ENCODE measurements around the gene PNMT. TPM values are rescaled to one million over a fixed set of nuclear protein-coding genes. Genes with fewer than 3 reads are reported as not detected.

PNMT gene
- total and polyA plus RNA-seq, 2 of the 8 experiments (the other 6 are each of a cell fraction or from before 2014, with no cell fraction given) = 5.6 to 10.9 TPM

GRCh38 chr17:39671651-39672521 is 3.6 kb downstream of the PNMT start (continued):
- TF ChIP-seq CHD7 (IDR thresholded peaks at IDR 0.05; ENCODE audit: insufficient replicate concordance, low read length) (no peak), BRCA1 (IDR thresholded peaks at IDR 0.05; ENCODE audit: low read depth, low read length) (no peak), CREB1 (IDR thresholded peaks at IDR 0.05) (0 out of 2 replicates have a peak, but pooled peaks have one; percentile 13), SRF (IDR thresholded peaks at IDR 0.05; ENCODE audit: low read depth, low read length) (no peak), RNF2 (IDR thresholded peaks at IDR 0.05; ENCODE audit: borderline replicate concordance, low read depth, low read length, missing control alignments, poor library complexity, severe bottlenecking) (no peak), SIN3A (conservative IDR thresholded peaks at IDR 0.05 in 1 of 2, IDR thresholded peaks at IDR 0.05 in 1 of 2; ENCODE audit: low read depth in 1 of 2, low read length in 2 of 2) (0 out of 4 replicates have a peak, but pooled peaks of 1 of the 2 experiments have one; percentile 21), EZH2 (IDR thresholded peaks at IDR 0.05; ENCODE audit: low read depth, low read length, severe bottlenecking) (no peak), POLR2A (IDR thresholded peaks at IDR 0.05; ENCODE audit: control extremely low read depth in 1 of 2, low read depth in 2 of 2, low read length in 2 of 2) (no peak; a peak in 1 of 3 replicates), POLR2AphosphoS5 (IDR thresholded peaks at IDR 0.05; ENCODE audit: low read depth, low read length) (no peak; the same call in 1 of the 2 replicates)
